Ovary (tissue), 3 donors: Measurements from ENCODE around the gene PCDHGB1.

Experiments
- EP300 ChIP-seq: sonication (generic); formaldehyde crosslinking; IDR thresholded peaks from one replicate; pipeline ENCODE4 v1.6.1; 2017; ENCODE audit warnings: antibody characterized with exemption
- POLR2A ChIP-seq: fragments of 450-650 bp; IDR thresholded peaks from one replicate; pipeline ENCODE4 v1.6.1; 2017; ENCODE audit warnings: antibody characterized with exemption, mild to moderate bottlenecking, moderate library complexity
- TF ChIP-seq, protein P1 (sequence below), 3 donors: fragments of 450-650 bp in 2 of 3; fragments of 200-600 bp in 1 of 3; IDR thresholded peaks; one replicate each; pipeline versions ENCODE4 v1.5.1 to v1.8.0; 2016 to 2022; ENCODE audit warnings: antibody characterized with exemption in 3 of 3, mild to moderate bottlenecking in 1 of 3
- donor health status: DM: no; HTN: no; CAD: no.

GRCh38 chr5:141384471-141385267 is 34.8 kb downstream of the PCDHGB1 start:
- TF ChIP-seq POLR2A (no peak), EP300 (no peak)
- TF ChIP-seq, protein P1, sequence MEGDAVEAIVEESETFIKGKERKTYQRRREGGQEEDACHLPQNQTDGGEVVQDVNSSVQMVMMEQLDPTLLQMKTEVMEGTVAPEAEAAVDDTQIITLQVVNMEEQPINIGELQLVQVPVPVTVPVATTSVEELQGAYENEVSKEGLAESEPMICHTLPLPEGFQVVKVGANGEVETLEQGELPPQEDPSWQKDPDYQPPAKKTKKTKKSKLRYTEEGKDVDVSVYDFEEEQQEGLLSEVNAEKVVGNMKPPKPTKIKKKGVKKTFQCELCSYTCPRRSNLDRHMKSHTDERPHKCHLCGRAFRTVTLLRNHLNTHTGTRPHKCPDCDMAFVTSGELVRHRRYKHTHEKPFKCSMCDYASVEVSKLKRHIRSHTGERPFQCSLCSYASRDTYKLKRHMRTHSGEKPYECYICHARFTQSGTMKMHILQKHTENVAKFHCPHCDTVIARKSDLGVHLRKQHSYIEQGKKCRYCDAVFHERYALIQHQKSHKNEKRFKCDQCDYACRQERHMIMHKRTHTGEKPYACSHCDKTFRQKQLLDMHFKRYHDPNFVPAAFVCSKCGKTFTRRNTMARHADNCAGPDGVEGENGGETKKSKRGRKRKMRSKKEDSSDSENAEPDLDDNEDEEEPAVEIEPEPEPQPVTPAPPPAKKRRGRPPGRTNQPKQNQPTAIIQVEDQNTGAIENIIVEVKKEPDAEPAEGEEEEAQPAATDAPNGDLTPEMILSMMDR (IDR thresholded peaks at IDR 0.05) = no peak
